ENCODE data around the gene PEMT.

The PEMT gene

DNA sequence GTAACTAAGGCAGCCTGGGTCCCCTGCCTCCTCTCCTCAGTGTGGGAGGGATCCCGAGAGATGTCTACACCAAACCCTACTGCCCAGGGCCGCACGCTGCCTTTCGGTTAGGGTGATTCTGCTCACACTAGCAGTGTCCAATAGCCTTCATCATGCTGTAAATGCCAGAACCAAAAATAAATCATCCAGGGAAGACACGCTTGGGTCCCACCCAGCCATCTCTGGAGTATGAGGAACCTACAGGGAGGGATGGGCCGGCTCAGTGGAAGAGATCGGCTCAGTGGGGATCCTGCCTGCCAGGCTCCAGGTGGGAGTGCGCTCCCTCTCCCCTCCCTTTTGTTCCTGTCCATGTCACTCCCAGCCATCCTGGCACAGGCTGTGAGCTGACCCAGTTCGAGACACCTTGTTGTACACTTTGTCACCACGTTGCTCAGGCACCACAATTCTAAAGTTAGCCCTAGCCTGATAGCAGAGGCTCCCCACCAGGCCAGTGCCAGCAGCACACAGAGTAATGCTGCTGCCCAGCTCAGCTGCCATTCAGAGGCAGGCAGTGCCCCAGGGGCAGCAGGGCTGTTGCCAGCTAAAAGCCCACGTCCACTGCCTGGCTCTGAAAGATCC, 24.5 kb downstream of the PEMT start:
- no peak for TF ChIP-seq GATA2 (IDR thresholded peaks at IDR 0.05; ENCODE audit: low read depth, low read length)
- TF ChIP-seq GATA3 (IDR thresholded peaks at IDR 0.05; ENCODE audit: low read depth, low read length): no peak

GRCh38 chr17:17565471-17566339, 25.8 kb downstream of the PEMT start:
- TF ChIP-seq GATA3 (IDR thresholded peaks at IDR 0.05; ENCODE audit: low read depth, low read length) (no peak), GATA2 (IDR thresholded peaks at IDR 0.05; ENCODE audit: low read depth, low read length) (no peak)

DNA sequence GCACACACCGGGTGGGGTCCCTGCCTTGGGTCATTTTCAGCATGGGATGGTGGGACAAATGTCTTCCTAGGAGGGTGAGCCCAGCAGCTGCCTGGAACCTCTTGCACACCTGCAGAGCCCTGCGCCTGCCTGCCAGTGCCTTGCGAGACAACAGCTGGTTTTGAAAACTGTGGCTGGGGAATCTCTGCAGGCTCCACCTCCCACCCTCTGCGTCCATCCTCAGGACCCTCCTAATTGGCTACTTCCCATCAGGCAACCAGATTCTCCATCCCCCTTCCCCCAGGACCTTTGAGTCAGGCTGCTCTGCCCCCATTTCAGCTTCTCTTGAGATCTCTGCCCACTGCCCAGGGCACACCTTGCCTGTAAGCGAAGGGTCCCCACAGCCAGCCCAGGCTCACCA, 26.6 kb downstream of the PEMT start:
- TF ChIP-seq GATA3 (IDR thresholded peaks at IDR 0.05; ENCODE audit: low read depth, low read length): no peak

GRCh38 chr17:17564323-17564722, 27.2 kb downstream of the PEMT start:
- no peak for TF ChIP-seq GATA2 (IDR thresholded peaks at IDR 0.05; ENCODE audit: low read depth, low read length)
- TF ChIP-seq GATA3 (IDR thresholded peaks at IDR 0.05; ENCODE audit: low read depth, low read length): no peak

- TF ChIP-seq GATA3 (IDR thresholded peaks at IDR 0.05; ENCODE audit: low read depth, low read length): no peak
- TF ChIP-seq GATA2 (IDR thresholded peaks at IDR 0.05; ENCODE audit: low read depth, low read length): no peak
Measured at GRCh38 chr17:17563530-17563929, 28.0 kb downstream of the PEMT start.

DNA sequence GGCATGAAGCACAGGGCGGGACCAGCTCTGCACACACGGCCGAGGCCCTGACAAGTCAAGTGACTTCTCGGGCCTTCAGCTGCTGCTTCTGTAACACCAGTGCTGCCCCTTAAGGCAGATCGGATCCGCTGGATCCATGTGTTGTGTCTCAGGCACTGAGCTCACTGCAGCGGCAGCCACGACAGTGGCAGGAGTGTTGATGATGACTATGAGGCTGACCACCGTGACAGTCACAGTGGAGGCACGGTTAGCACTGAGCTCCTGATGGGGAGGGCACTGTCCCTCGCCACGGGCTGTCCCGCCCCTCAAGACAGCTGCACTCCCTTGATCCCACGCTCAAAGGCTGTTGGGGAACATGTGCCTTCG, 29.4 kb downstream of the PEMT start:
- no peak for TF ChIP-seq GATA3 (IDR thresholded peaks at IDR 0.05; ENCODE audit: low read depth, low read length)
- no peak for TF ChIP-seq GATA2 (IDR thresholded peaks at IDR 0.05; ENCODE audit: low read depth, low read length)

DNA sequence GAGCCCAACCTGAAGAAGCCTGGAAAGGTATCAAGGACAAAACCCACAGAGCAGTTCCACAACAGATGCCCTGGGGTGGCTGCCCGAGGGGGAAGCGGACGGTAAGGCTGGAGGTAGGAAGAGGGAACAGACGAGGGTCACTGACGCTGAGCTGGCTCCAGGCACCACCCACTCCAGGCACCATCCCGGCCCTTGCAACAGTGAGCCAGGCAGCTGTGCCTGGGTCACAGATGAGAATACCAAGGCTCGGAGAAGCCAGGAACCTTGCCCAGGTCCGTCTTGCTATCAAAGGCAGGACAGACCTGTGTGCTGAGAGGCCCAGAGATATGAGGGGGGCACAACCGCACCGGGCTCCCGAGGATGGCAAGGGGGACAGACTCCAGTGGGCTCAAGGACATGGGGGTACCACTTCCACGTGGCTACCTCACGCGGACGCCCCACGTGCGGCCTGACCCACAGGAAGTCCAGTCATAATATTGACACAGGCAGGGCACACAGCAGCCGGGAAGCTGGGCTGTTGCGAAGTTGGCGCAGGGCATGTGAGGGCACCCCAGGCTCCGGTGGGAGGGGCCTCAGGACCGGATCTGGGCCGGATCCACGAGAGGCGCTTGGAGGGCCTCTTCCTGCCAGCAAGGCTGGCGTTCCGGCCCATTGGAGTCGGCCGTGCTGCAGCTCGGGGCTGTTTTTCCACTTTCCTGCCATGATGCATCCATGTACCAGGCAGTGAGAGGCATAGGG, 29.9 kb downstream of the PEMT start:
- no peak for TF ChIP-seq GATA3 (IDR thresholded peaks at IDR 0.05; ENCODE audit: low read depth, low read length)

DNA sequence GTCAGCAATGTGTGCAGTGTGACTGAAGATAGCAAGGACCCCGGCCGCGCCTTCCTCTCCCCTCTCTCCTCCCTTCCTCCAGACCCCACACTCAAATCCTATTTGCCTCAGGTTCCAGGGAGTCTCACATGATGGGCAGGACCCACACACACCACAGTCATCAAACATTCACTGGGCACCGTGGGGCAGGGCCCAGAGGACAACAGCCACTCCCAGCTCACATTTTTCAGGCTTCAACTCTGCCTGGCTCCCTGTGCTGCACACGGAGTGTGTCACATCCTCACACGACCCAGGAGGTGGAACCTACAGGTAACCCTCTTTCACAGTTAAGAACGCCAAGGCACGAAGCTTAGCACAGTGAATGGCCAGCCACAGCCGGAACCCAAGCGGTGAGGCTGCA, 30.5 kb downstream of the PEMT start:
- TF ChIP-seq GATA3 (IDR thresholded peaks at IDR 0.05; ENCODE audit: low read depth, low read length) (no peak), GATA2 (IDR thresholded peaks at IDR 0.05; ENCODE audit: low read depth, low read length) (no peak)

DNA sequence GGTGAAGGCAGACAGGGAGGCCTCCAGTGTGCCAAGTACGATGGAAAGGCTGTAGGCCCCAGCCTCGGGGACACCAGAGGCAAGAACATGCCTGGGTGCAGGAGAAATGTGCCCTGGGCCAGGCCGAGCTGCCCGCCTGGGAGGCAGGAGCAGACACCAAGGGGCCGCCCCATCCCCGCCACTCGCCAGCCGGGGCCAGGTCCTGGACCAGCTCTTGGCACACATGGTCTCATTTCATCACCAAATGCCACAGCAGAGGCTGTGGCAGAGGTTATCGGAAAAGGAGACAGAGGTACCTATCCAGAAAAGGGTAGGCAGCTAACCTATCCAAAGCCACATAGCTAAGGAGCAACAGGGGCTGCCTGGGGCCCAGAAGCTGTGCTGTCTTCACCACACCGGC, 31.3 kb downstream of the PEMT start:
- no peak for TF ChIP-seq GATA3 (IDR thresholded peaks at IDR 0.05; ENCODE audit: low read depth, low read length)
- no peak for TF ChIP-seq GATA2 (IDR thresholded peaks at IDR 0.05; ENCODE audit: low read depth, low read length)

- no peak for TF ChIP-seq GATA3 (IDR thresholded peaks at IDR 0.05; ENCODE audit: low read depth, low read length)
- no peak for TF ChIP-seq GATA2 (IDR thresholded peaks at IDR 0.05; ENCODE audit: low read depth, low read length)
Measured at GRCh38 chr17:17559164-17559563, 32.3 kb downstream of the PEMT start.

GRCh38 chr17:17558431-17558830, 33.1 kb downstream of the PEMT start:
- TF ChIP-seq GATA2 (IDR thresholded peaks at IDR 0.05; ENCODE audit: low read depth, low read length) (no peak), GATA3 (IDR thresholded peaks at IDR 0.05; ENCODE audit: low read depth, low read length) (no peak)

GRCh38 chr17:17557796-17558195, 33.7 kb downstream of the PEMT start:
- TF ChIP-seq GATA3 (IDR thresholded peaks at IDR 0.05; ENCODE audit: low read depth, low read length) (no peak), GATA2 (IDR thresholded peaks at IDR 0.05; ENCODE audit: low read depth, low read length) (no peak)

DNA sequence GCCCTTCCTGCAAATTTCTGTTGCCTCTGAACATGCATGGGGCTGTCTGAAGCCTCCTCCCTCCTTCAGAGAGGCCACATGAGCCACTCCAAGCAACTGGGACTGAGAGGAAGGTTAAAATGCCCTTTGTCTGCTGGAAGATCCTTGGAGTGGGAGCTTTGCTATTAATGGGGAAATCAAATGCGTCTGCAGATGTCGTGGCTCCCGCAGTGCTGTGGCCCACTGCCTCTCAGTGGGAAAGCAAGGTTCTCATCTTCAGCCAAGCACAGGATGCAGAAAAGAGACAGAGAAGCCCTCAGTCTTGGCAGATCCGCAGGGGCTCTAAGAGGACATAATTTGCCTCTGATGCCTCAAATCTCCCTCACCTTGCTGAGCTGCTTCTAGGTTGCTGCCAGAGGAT, 34.8 kb downstream of the PEMT start:
- no peak for TF ChIP-seq GATA2 (IDR thresholded peaks at IDR 0.05; ENCODE audit: low read depth, low read length)
- no peak for TF ChIP-seq GATA3 (IDR thresholded peaks at IDR 0.05; ENCODE audit: low read depth, low read length)

GRCh38 chr17:17555906-17556305, 35.6 kb downstream of the PEMT start:
- TF ChIP-seq GATA3 (IDR thresholded peaks at IDR 0.05; ENCODE audit: low read depth, low read length): no peak
- TF ChIP-seq GATA2 (IDR thresholded peaks at IDR 0.05; ENCODE audit: low read depth, low read length): no peak

GRCh38 chr17:17555151-17555550, 36.4 kb downstream of the PEMT start:
- TF ChIP-seq GATA3 (IDR thresholded peaks at IDR 0.05; ENCODE audit: low read depth, low read length): no peak
- no peak for TF ChIP-seq GATA2 (IDR thresholded peaks at IDR 0.05; ENCODE audit: low read depth, low read length)
